Right lobe of liver (tissue), 4 donors: ENCODE results near the gene SIK2.

Experiments used
- POLR2A ChIP-seq: fragments of 450-650 bp; IDR thresholded peaks from one replicate; pipeline ENCODE4 v1.6.1; 2017; ENCODE audit warnings: antibody characterized with exemption, mild to moderate bottlenecking
- TF ChIP-seq, protein P1 (sequence below), 4 donors: fragments of 200-600 bp in 3 of 4; fragments of 450-650 bp in 1 of 4; IDR thresholded peaks; one replicate each; pipeline versions ENCODE4 v1.5.1 to v1.8.0; 2016 to 2022; ENCODE audit warnings: antibody characterized with exemption in 4 of 4, mild to moderate bottlenecking in 2 of 4
- donor health status: DM: no; HTN: no; CAD: no.
- donor health status: DM: no; HTN: no; CAD: no.
- donor health status: DM: no; HTN: yes; CAD: no.

DNA sequence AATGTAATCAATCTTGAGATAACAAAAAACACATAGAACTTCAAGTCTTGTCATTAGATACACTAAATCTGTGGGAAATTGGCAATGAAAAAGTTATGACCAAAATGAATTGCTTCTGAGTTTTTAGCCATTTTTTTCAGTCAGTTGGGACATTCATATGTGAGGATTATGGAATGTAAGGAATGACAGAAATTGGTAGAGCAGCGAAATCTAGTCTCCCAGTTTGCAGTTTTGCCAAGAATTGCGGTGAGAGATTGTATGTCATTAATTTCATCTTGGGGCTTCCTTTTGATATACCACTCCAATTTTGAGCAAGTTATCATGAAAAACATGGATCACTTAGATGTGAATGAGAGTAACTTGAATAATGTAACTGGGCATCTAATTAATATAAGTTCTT is 49.9 kb downstream of the SIK2 start:
- TF ChIP-seq, protein P1, sequence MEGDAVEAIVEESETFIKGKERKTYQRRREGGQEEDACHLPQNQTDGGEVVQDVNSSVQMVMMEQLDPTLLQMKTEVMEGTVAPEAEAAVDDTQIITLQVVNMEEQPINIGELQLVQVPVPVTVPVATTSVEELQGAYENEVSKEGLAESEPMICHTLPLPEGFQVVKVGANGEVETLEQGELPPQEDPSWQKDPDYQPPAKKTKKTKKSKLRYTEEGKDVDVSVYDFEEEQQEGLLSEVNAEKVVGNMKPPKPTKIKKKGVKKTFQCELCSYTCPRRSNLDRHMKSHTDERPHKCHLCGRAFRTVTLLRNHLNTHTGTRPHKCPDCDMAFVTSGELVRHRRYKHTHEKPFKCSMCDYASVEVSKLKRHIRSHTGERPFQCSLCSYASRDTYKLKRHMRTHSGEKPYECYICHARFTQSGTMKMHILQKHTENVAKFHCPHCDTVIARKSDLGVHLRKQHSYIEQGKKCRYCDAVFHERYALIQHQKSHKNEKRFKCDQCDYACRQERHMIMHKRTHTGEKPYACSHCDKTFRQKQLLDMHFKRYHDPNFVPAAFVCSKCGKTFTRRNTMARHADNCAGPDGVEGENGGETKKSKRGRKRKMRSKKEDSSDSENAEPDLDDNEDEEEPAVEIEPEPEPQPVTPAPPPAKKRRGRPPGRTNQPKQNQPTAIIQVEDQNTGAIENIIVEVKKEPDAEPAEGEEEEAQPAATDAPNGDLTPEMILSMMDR (IDR thresholded peaks at IDR 0.05): no peak
- TF ChIP-seq POLR2A: no peak
